MM.1S (cell line): ENCODE data around the gene SGPL1.

ENCODE experiments used
- EZH2 ChIP-seq: fragments of 300-600 bp; sonication (generic); optimal IDR thresholded peaks from 2 replicates; pipeline ENCODE3; 2017; ENCODE audit warnings: low read depth, mild to moderate bottlenecking, antibody characterized with exemption, low read length, mixed read lengths
- TF ChIP-seq, protein P1 (sequence below): fragments of 300-600 bp; sonication (generic); IDR thresholded peaks from 2 replicates; pipeline ENCODE4 v1.5.1; 2016; ENCODE audit warnings: antibody characterized with exemption, low read length, mixed read lengths

- TF ChIP-seq, protein P1, sequence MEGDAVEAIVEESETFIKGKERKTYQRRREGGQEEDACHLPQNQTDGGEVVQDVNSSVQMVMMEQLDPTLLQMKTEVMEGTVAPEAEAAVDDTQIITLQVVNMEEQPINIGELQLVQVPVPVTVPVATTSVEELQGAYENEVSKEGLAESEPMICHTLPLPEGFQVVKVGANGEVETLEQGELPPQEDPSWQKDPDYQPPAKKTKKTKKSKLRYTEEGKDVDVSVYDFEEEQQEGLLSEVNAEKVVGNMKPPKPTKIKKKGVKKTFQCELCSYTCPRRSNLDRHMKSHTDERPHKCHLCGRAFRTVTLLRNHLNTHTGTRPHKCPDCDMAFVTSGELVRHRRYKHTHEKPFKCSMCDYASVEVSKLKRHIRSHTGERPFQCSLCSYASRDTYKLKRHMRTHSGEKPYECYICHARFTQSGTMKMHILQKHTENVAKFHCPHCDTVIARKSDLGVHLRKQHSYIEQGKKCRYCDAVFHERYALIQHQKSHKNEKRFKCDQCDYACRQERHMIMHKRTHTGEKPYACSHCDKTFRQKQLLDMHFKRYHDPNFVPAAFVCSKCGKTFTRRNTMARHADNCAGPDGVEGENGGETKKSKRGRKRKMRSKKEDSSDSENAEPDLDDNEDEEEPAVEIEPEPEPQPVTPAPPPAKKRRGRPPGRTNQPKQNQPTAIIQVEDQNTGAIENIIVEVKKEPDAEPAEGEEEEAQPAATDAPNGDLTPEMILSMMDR: no peak
- no peak for TF ChIP-seq EZH2
Measured at GRCh38 chr10:70905071-70906021, 89.6 kb downstream of the SGPL1 start.
